Stimulated activated CD4-positive, alpha-beta T cell treated with anti-CD3 and anti-CD28 coated beads, Interleukin-15, amount 100 ng/mL, for 24 hours (primary cell): Measurements from ENCODE around the gene TMEM250.
"Not testable (repeated sequence)": the region's sequence is repeated elsewhere in the genome, so short reads cannot be mapped to it uniquely, and the experiment has no call there.

Source experiments
- DNase-seq: peaks from one replicate; pipeline ENCODE4 v3.0.0-alpha.2; 2020

The TMEM250 gene, protein sequence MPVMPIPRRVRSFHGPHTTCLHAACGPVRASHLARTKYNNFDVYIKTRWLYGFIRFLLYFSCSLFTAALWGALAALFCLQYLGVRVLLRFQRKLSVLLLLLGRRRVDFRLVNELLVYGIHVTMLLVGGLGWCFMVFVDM

GRCh38 chr9:136118320-136119060 is at the start of gene TMEM250:
Gene TMEM250, minus strand, starts transcription at chr9:136118875. Its CDS starts 1,975 bp downstream, at chr9:136116900.
- peak; percentile 97 for DNase-seq

DNA sequence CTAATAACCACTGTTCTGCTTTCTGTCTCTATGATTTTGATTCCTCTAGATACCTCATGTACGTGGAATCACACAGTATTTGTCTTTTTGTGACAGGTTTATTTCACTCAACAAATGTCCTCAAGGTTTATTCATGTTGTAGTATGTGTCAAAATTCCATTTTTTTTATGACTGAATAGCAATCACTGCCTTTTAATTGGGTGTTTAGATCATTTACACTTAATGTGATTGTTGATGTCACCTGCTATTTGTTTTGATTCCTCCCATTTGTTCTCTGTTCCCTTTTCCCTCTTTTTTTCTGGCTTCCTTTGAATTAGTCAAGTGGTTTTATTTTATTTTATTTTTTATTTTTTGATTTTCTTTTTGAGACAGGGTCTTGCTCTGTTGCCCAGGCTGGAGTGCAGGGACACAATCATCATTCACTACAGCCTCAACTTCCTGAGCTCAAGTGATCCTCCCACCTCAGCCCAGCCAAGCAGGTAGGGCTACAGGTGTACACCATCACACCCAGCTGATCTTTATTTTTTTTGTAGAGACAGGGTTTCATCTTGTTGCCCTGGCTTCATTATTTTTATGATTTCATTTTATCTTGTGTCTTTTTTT is 44.7 kb upstream of the TMEM250 start:
- no peak for DNase-seq

DNA sequence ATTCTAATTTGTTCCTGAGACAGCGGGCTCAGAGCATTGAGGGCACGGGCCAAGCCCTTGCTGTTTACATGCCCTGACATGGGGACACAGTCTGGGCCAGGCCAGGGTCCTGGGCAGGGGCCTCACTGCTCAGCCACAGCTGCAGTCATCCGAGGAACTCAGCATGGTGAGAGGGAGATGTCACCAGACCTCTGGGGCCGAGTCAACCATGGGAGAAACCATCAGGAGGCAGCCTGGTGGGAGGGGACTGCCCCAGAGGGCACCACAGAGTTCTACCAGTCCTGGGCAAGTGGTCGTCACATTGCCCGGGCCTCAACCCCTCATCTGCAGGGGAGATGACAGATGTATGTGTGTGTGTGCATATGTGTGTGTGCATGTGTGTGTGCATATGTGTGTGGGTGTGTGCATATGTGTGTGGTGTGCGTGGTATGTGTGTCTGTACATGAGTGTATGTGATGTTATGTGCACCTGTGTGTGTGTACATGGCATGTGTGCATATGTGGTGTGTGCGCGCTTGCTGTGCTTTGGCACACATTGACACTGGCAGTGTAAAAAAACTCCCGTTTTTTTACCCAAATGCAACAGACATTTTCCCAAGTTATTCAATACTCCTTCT is 42.4 kb upstream of the TMEM250 start:
- no peak for DNase-seq

- DNase-seq, result no peak
Observed at GRCh38 chr9:136160381-136160841, 41.7 kb upstream of the TMEM250 start.

GRCh38 chr9:136159851-136160250 is 41.2 kb upstream of the TMEM250 start:
- no peak for DNase-seq

DNA sequence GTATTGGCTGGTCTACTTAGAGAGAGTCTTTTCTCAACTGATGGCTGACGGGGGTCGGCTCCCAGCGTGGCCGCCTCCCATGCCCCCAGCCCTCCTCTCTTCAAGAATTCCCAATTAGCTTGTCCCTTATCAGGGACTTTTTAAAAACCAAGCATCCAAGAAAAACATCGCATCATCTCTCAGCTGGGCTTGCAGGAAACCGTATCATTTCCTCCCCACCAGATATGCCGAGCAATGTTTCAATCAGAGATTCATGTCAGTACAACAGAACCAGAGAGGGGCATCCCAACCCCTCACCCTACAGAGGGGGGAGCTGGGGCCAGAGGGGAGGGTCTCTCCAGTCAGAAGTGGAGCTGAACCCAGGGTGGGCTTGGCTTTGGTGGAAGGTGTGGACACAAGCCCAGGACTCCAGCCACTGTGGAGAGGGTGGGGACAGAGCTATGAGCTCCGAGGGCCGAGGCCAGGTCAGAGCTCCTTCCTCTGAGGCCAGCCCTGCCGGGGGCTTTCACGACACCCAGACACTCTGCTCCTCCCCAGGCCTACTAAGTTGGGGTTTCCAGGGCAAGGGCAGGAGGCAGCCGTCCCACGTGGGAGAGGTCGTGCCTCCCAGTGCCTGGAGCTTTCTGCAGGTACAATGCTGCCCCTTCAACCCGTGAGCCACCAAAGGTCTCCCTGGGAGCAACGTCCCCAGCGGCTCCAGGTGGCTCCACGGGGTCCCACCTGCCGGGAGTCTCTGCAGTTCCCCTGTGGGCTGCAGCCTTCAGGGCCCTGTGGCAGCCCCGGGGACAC is 39.0 kb upstream of the TMEM250 start:
- no peak for DNase-seq

DNA sequence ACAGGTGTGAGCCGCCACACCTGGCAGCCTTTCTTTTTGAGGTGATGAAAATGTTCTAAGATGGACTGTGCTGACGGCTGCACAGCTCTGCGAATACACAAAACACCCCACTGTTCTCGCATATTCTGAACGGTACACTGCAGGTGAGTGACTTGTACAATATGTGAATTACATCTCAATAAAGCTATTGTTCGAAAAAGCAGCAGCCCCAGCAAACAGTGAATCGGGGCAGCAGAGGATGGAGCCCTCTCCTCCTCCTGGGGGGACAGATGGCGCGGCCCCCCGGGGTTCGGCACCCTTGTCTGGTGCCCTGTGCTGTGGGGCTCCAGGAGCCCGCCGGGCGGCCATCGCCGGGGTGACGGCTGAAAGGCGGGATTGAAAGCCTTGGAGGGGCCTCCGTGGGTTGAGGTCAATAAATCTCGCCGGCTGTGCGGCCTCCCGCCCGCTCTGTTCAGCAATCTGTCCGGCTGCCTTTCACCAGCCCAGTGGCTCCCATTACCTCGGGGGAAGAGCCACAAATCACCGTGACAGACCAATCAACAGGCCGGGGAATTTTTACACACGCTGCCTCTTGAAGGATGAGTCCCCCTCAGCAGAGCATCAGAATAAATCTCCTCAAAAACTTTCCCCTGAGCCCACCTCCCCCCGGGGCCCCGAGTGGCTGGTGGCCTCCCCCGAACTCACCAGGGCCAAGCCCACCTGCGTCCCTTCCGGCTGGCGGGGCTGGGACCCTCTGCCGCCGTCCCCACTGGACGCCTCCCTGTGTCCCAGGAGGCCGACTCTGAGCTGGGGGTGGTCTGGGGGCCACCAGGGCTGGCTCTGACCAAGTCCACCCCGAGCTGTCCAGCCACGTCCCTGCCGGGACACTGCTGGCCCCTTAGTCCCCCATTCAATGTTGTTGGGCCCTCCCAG is 37.8 kb upstream of the TMEM250 start:
- DNase-seq, result no peak

- DNase-seq, result no peak
Observed at GRCh38 chr9:136155576-136155975, 36.9 kb upstream of the TMEM250 start.

- DNase-seq, result no peak
Observed at GRCh38 chr9:136154943-136155342, 36.3 kb upstream of the TMEM250 start.

GRCh38 chr9:136153381-136154065 is 34.8 kb upstream of the TMEM250 start:
- no peak for DNase-seq

DNA sequence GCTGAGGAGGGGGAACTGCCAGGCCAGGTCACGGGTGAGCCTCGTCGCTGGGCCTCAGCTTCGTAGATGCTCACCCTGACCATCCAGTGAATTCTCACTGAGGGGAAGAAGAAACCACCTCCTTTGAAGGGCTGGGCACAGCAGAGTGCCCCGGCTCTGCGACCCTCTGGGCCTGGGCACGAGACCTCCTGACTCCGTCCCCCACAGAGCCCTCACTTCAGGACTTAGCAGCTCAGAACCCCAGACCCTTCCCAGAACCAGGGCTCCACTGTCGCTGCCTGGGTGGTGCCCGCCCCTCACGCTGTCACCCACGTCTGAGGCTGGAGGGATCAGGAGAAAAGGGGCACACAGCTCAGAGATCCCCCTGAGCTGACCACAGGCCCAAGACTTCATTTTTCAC is 34.3 kb upstream of the TMEM250 start:
- DNase-seq, result no peak

DNA sequence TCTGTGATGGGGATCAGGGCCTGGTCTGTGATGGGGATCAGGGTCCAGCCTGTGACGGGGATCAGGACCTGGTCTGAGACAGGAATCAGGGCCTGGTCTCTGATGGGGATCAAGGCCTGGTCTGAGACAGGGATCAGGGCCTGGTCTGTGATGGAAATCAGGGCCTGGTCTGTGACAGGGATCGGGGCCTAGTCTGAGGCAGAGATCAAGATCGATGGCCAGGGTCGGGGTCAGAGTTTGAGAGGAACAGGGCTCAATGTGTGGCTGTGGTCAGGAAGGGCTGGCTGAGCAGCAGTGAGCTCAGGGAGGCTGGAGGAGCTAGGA is 33.8 kb upstream of the TMEM250 start:
- no peak for DNase-seq

DNA sequence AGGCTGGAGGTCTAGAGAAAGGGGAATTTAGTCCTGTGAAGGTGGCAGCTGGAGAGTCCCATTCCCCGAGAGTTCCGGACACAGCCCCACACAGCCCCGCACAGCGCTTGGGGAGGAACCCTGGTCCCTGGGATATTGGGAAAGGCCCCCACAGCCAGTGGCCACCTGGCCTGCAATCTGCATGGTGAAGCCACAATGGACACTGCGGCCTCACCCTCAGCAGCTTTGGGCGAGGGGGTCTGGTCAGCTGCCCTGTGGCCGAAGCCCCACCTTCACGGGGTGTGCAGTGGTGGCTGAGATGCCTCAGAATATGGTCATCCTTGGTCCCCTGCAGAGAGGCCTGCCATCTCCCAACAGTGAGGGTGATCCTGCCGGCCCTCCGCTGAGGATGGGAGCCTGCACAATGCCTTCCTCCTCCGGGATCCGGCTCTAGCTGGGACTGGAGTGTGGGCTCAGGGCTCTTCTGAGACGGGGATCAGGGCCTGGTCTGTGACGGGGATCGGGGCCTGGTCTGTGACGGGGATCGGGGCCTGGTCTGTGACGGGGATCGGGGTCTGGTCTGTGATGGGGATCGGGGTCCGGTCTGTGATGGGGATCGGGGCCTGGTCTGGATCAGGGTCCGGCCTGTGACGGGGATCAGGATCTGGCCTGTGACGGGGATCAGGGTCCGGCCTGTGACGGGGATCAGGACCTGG is 33.3 kb upstream of the TMEM250 start:
- no peak for DNase-seq

DNA sequence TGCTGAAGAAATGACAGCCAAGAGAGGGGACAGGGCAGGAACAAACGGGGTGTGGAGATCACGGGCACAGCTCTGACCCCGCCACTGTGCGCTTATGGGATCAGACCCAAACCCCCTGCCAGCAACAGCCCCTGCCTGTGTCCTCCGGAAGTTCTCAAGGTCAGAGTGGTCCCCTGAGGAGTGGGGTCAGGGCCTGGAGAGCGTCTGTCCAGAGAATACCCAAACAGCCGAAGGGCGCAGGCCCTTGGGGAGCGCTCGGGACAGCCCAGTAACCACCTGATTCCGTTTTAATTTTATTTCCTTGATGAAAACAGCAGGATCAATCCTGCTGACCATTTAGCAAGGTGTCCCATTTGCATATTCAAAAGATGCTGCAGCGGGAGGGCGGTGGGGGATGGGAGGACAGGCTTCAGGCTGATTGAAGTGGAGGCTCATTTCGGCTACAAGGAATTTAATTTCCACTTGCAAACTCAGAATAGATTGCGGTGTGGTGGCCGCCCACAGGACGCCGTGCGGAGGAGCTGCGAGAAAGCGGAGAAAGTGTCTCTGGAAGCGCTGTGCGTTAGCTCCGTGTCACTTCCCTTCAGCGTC is 32.6 kb upstream of the TMEM250 start:
- no peak for DNase-seq

DNA sequence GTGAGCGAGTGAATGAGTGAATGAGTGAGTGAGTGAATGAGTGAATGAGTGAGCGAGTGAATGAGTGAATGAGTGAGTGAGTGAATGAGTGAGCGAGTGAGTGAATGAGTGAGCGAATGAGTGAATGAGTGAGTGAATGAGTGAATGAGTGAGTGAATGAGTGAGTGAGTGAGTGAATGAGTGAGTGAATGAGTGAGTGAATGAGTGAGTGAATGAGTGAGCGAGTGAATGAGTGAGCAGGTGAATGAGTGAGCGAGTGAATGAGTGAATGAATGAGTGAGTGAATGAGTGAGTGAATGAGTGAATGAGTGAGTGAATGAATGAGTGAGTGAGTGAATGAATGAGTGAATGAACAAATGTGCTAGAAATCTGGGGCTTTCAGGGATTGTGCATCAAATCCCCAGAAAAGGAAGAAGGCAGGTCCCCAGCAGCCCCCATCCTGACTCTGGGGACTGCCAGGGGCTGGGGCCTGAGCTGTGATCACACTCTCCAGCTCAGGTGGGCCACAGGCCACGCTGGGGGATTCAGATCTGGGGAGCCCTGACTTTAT is 32.1 kb upstream of the TMEM250 start:
- DNase-seq, result not testable (repeated sequence)

DNA sequence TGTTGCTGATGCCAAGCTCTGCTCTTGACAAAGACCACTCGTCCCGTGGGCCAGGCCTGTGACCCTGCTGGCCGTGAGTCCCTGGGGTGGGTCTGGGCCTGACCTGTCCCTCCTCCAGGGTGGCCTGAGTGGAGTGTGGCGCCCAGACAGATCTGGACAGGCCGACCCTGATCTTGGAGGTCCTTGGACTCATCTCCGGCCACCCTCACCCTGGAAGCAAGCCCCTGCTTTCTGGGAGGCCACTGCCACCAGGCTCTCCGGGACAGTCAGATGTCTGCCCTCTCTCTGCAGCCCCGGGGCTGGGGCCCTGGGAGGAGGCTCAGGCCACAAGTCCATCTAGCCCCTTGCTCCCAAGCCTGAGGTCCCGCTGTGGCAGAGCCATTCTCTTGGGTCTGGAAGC is 31.2 kb upstream of the TMEM250 start:
- DNase-seq, result no peak

- DNase-seq, result no peak
Observed at GRCh38 chr9:136149337-136149736, 30.7 kb upstream of the TMEM250 start.

DNA sequence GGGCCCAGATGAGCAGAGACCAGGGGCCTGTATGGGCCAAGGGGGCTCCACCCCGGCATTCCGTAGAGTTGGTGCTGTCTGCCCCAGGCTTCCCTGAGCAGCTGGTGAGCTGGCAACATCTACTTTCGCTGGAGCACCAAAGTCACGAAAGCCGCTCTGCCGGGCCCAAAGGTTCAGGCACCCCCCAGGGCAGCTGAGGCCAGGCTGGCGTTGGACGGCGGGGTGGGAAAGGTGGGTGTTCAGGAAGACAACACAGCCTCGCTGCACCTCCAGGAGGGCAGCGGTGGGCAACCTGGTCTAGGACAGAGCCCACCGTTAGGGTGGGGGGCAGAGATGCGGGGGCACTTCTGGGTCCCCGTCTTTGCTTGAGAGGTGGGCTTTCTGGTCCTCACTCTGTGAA is 30.1 kb upstream of the TMEM250 start:
- DNase-seq, result no peak

DNA sequence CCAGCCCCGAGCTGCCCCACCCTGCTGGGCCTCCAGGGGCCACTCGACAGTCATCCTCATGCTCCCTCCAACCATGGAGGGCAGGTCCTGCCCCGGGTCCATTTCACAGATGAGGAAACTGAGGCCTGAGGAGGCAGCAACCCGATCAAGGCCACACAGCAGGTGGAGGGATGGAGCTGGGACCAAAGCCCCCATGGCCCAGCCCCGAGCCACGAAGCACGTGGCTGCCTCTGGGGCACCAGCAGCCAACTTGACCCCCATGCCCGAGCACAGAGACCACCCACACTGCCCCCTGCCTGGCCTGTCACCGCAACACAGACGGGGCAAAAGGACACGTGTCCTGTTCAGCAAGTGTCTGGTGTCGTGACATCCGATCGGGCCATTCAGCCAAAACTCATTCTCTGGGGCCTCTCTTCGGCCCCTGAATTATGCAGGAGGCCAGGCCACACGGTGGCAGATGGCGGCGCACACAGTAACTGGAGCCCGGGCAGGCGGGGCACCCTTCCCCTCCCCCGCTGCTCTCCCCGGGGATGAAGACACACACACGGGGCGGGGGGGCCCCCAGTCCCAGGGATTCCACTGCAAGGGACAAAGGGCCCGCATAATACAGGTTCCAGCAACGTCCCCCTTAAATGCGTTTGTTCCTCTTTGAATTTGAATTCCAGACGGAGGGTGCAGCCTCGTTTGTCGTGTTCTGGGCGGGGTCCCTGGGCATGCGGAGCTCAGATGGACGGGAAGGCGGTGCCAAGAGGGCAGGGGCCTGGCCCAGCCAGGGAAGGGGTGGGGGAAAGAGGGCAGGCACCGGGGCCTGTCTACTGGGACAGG is 29.4 kb upstream of the TMEM250 start:
- no peak for DNase-seq
